MM.1S (cell line): ENCODE results near the gene GALNTL6.

ENCODE experiments used
- CTCF ChIP-seq: fragments of 300-600 bp; sonication (generic); IDR thresholded peaks from 2 replicates; pipeline ENCODE4 v1.5.1; 2016; ENCODE audit warnings: antibody characterized with exemption, low read length, mixed read lengths
- EZH2phosphoT487 ChIP-seq: fragments of 300-600 bp; sonication (generic); IDR thresholded peaks from 2 replicates; pipeline ENCODE4 v1.6.1; 2018; ENCODE audit warnings: antibody characterized with exemption, low read length

- no peak for TF ChIP-seq CTCF
- TF ChIP-seq EZH2phosphoT487: no peak
Measured at GRCh38 chr4:171978216-171978615, 165.0 kb downstream of the GALNTL6 start.
